OCI-LY7 (cell line): ENCODE results near the gene GPR137B. TPM values are rescaled to one million over a fixed set of nuclear protein-coding genes. Genes with fewer than 3 reads are reported as not detected.

ENCODE experiments used
- BruUV-seq: library from RNA; stranded (reverse); fragments of 400-500 nt; replicated peaks from 2 replicates; lab custom pipeline; 2021; lab: Mats Ljungman, UMichigan
- CTCF ChIA-PET: fragments of 300-600 bp; sonication (Branson Sonifier 250); formaldehyde crosslinking; loops from one replicate; lab custom pipeline; 2022; ENCODE audit warnings: antibody characterized with exemption; ENCODE audit not compliant: unreplicated experiment; lab: Charles Lee
- POLR2A ChIA-PET: fragments of 300-600 bp; sonication (Branson Sonifier 250); formaldehyde crosslinking; loops from one replicate; lab custom pipeline; 2022; ENCODE audit warnings: antibody characterized with exemption; lab: Charles Lee
- DNase-seq: peaks from one replicate; pipeline ENCODE4 v3.0.0-alpha.2; 2015; ENCODE audit warnings: low spot score
- H2AFZ ChIP-seq: fragments of 200-600 bp; sonication (generic), shearing (Covaris generic); 2 replicates; pipeline ENCODE4 v1.6.1; 2014; ENCODE audit warnings: mild to moderate bottlenecking, antibody characterized with exemption, low read length, moderate library complexity
- H3K27ac ChIP-seq: fragments of 200-600 bp; sonication (generic); 2 replicates; pipeline ENCODE4 v1.5.1; 2014; ENCODE audit warnings: mixed run types, low read depth, mild to moderate bottlenecking, moderate library complexity, low read length, inconsistent platforms; ENCODE audit not compliant: poor library complexity, severe bottlenecking
- H3K36me3 ChIP-seq: fragments of 200-600 bp; sonication (generic); 2 replicates; pipeline ENCODE4 v1.6.1; 2014; ENCODE audit warnings: mild to moderate bottlenecking, antibody characterized with exemption, low read length, moderate library complexity, mixed read lengths; ENCODE audit not compliant: insufficient read depth
- H3K4me1 ChIP-seq: fragments of 200-600 bp; sonication (generic); 2 replicates; pipeline ENCODE4 v1.5.1; 2014; ENCODE audit warnings: mild to moderate bottlenecking, low read length; ENCODE audit not compliant: insufficient read depth, poor library complexity, severe bottlenecking
- H3K4me2 ChIP-seq: fragments of 200-600 bp; sonication (generic); 2 replicates; pipeline ENCODE4 v1.6.1; 2014; ENCODE audit warnings: mild to moderate bottlenecking, low read length
- H3K4me3 ChIP-seq: fragments of 200-600 bp; sonication (generic); 2 replicates; pipeline ENCODE4 v1.5.1; 2014; ENCODE audit warnings: mild to moderate bottlenecking, low read depth, low read length; ENCODE audit not compliant: poor library complexity, severe bottlenecking
- H3K79me2 ChIP-seq: fragments of 200-600 bp; sonication (generic); 2 replicates; pipeline ENCODE4 v1.6.1; 2016; ENCODE audit warnings: low read depth, mild to moderate bottlenecking, low read length, moderate library complexity, mixed read lengths; ENCODE audit not compliant: insufficient read depth
- H3K9me2 ChIP-seq: fragments of 200-600 bp; sonication (generic); 2 replicates; pipeline ENCODE4 v1.6.1; 2016; ENCODE audit warnings: mild to moderate bottlenecking, low read length, mixed read lengths; ENCODE audit not compliant: insufficient read depth
- H3K9me3 ChIP-seq: fragments of 200-600 bp; sonication (generic); 2 replicates; pipeline ENCODE4 v1.6.1; 2014; ENCODE audit warnings: mild to moderate bottlenecking, mixed run types, low read length, mixed read lengths
- H4K20me1 ChIP-seq: fragments of 200-600 bp; sonication (generic); 2 replicates; pipeline ENCODE4 v1.6.1; 2014; ENCODE audit warnings: mild to moderate bottlenecking, antibody characterized with exemption, low read length, moderate library complexity, mixed read lengths; ENCODE audit not compliant: insufficient read depth
- EZH2phosphoT487 ChIP-seq: fragments of 200-600 bp; sonication (generic); IDR thresholded peaks from 2 replicates; pipeline ENCODE4 v1.6.1; 2018; ENCODE audit warnings: low read depth, borderline replicate concordance, mild to moderate bottlenecking, mixed run types, antibody characterized with exemption, low read length, moderate library complexity, mixed read lengths
- intact Hi-C: fragments of 100-400 bp; cut with micrococcal nuclease; formaldehyde crosslinking; loops from one replicate; pipeline ENCODE4 v1.10.0; 2022; ENCODE audit not compliant: unreplicated experiment
- total RNA-seq, 2 experiments: library from RNA; depleted of rRNA in 1 of 2; stranded (reverse); fragments of >200 nt in 1 of 2; shearing (Covaris generic) in 1 of 2; gene quantifications; 2 replicates each; pipeline ENCODE4 v1.2.3, GENCODE V29; 2014 to 2022
- TF ChIP-seq, protein P1 (sequence below): fragments of 200-600 bp; sonication (generic); conservative IDR thresholded peaks from 2 replicates; pipeline ENCODE4 v1.5.1; 2014; ENCODE audit warnings: mild to moderate bottlenecking, antibody characterized with exemption, low read length, moderate library complexity, mixed read lengths

The GPR137B gene
- total RNA-seq, 2 experiments from 2014 or later, result 2.8 to 3.1 TPM

- Histone ChIP-seq H3K9me3 (no peaks in the 10 kb centered on the region), H4K20me1 (no peaks in the 10 kb centered on the region), H3K4me1 (no peaks in the 10 kb centered on the region), H3K36me3 (no peaks in the 10 kb centered on the region), H3K9me2 (no peaks in the 10 kb centered on the region), H3K4me2 (no peak overlapping the region), H3K4me3 (no peak overlapping the region), H3K79me2 (no peaks in the 10 kb centered on the region), H2AFZ (no peak overlapping the region), H3K27ac (no peak overlapping the region)
- intact Hi-C loops, result no loop called here
- BruUV-seq, result no TSS peak
- DNase-seq, result no peak
- TF ChIP-seq EZH2phosphoT487, result no peak
- TF ChIP-seq, protein P1, sequence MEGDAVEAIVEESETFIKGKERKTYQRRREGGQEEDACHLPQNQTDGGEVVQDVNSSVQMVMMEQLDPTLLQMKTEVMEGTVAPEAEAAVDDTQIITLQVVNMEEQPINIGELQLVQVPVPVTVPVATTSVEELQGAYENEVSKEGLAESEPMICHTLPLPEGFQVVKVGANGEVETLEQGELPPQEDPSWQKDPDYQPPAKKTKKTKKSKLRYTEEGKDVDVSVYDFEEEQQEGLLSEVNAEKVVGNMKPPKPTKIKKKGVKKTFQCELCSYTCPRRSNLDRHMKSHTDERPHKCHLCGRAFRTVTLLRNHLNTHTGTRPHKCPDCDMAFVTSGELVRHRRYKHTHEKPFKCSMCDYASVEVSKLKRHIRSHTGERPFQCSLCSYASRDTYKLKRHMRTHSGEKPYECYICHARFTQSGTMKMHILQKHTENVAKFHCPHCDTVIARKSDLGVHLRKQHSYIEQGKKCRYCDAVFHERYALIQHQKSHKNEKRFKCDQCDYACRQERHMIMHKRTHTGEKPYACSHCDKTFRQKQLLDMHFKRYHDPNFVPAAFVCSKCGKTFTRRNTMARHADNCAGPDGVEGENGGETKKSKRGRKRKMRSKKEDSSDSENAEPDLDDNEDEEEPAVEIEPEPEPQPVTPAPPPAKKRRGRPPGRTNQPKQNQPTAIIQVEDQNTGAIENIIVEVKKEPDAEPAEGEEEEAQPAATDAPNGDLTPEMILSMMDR, result no peak
- POLR2A ChIA-PET, result no interaction called here
- CTCF ChIA-PET, result no interaction called here
These were observed 92.8 kb downstream of the GPR137B start for GRCh38 chr1:236235116-236235515.

- H4K20me1 ChIP-seq, result no peaks in the 10 kb centered on the region
- no peak for TF ChIP-seq EZH2phosphoT487
- TF ChIP-seq, protein P1, result no peak
- DNase-seq, result no peak
- intact Hi-C loops, result no loop called here
- no peak overlapping the region for H3K4me2 ChIP-seq
- ChIA-PET CTCF (no interaction called here), POLR2A (interaction anchor here (0.7 to 1.1 kb wide), 3 partner anchors 8 to 44 kb away, joined by 3 to 4 read pairs (median 3); no protein-coding TSS in a partner anchor)
- peaks cover 4% of the 10 kb centered on the region for H3K36me3 ChIP-seq
- H3K4me3 ChIP-seq, result no peak overlapping the region
- no peaks in the 10 kb centered on the region for H3K9me3 ChIP-seq
- H3K27ac ChIP-seq, result no peak overlapping the region
- H3K9me2 ChIP-seq, result 0 out of 2 replicates have a peak, but pooled peaks cover 3% of the 10 kb centered on the region
- BruUV-seq, result no TSS peak
- H3K79me2 ChIP-seq, result no peaks in the 10 kb centered on the region
- H2AFZ ChIP-seq, result no peak overlapping the region
- no peaks in the 10 kb centered on the region for H3K4me1 ChIP-seq
These were observed 96.8 kb downstream of the GPR137B start for GRCh38 chr1:236239092-236239585.

DNA sequence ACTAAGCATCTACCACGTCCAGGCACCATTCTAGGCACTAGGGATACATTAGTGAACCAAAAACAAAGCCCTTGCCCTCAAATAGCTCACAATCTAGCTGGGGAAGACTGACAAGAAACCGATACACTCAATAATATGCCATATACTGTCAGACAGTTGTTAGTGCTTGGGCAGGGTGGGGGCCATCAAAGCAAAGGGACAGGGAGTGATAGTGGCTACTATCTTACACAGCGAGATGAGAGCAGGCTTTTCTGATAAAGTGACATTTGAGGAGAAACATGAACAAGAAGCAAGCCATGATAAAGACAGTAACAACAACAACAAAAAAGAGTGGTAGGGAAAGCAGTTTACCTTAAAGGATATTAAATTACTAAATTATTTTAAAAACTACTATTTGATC is 98.3 kb downstream of the GPR137B start:
- no peak overlapping the region for H2AFZ ChIP-seq
- intact Hi-C loops, result no loop called here
- no peak overlapping the region for H3K27ac ChIP-seq
- ChIA-PET CTCF (no interaction called here), POLR2A (no interaction called here)
- H3K36me3 ChIP-seq, result peaks cover 4% of the 10 kb centered on the region
- no TSS peak for BruUV-seq
- H3K9me3 ChIP-seq, result no peaks in the 10 kb centered on the region
- H3K79me2 ChIP-seq, result no peaks in the 10 kb centered on the region
- no peak for DNase-seq
- no peak overlapping the region for H3K4me3 ChIP-seq
- H3K4me1 ChIP-seq, result no peaks in the 10 kb centered on the region
- H3K4me2 ChIP-seq, result no peak overlapping the region
- H4K20me1 ChIP-seq, result no peaks in the 10 kb centered on the region
- TF ChIP-seq, protein P1, result no peak
- TF ChIP-seq EZH2phosphoT487, result no peak
- 0 out of 2 replicates have a peak, but pooled peaks cover 3% of the 10 kb centered on the region for H3K9me2 ChIP-seq
